NCI-H1436 treated with DMSO at 0.1 percent for 48 hours (cell line): Measurements from ENCODE around the gene SLC5A10.
"Not testable (repeated sequence)": the region's sequence is repeated elsewhere in the genome, so short reads cannot be mapped to it uniquely, and the experiment has no call there.

Experiments used
- DNase-seq: peaks from one replicate; lab custom pipeline; 2025; lab: John Stamatoyannopoulos, UW

SLC5A10 gene

GRCh38 chr17:19042369-19042768, 90.4 kb downstream of the SLC5A10 start:
- DNase-seq: not testable (repeated sequence)

- not testable (repeated sequence) for DNase-seq
These were observed 91.1 kb downstream of the SLC5A10 start for GRCh38 chr17:19043032-19043431.

DNA sequence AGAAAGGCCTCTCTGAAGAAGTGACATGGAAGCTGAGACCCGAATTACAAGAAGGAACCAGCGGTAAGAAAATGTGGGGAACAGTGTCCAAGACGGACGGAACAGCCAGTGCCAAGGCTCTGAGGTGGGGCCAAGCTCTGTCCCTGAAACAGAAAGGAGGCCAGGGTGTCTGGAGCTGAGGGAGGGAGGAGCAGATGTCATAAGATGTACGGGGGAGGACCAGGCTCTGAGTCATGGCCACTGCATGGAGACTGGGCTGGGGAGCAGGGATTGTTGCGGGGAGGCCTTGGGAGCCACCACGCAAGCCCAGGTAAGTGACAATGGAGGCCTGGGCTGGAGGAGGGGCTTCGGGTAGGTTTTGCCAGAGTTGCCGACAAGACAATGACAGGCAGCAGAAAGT, 92.7 kb downstream of the SLC5A10 start:
- DNase-seq: not testable (repeated sequence)

GRCh38 chr17:19046782-19047375, 94.9 kb downstream of the SLC5A10 start, which contains the start of gene GRAP:
Gene GRAP (minus strand): TSS chr17:19046957. CDS start chr17:19046926, 31 bp downstream.
- DNase-seq: not testable (repeated sequence)

GRCh38 chr17:19047510-19047909, 95.5 kb downstream of the SLC5A10 start:
- DNase-seq: not testable (repeated sequence)

DNA sequence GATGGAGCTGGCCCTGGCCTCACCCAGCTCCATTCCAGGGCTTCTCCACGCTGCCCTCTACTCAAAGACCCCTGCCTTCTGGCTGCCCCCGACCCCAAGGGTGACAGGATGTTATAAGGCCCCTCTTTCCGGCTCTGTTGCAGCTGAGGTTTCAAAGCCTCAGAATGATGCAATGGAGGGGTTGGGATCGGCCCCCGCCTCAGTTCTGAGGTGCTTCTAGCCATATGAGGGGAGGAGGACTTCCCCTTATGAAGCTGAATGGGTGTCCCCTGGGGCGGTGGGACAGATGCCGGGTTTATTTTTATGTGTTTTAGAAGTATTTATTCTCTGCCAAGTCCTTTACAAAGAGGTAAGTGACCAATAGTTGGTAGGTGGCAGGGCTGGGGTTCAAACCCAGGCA, 96.9 kb downstream of the SLC5A10 start:
- not testable (repeated sequence) for DNase-seq

DNA sequence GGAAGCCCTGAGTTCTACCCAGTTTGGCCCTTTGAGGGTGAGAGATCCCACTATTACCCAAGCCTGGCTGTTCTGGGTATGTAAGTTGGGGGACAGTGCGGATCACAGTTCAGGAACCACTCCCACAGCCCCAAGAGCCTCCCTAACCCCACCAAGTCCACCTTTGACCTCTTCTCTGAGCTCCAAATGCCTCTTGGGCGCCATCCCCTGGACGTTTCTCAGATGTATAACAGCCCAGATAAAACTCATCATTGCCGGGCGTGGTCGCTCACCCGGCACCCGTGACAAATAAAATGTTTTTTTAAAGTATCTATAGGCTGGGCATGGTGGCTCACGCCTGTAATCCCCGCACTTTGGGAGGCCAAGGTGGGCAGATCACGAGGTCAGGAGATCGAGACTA, 103.5 kb downstream of the SLC5A10 start:
- DNase-seq: not testable (repeated sequence)

GRCh38 chr17:19062009-19062717, 110.2 kb downstream of the SLC5A10 start:
- DNase-seq: not testable (repeated sequence)

GRCh38 chr17:19062718-19063325, 110.9 kb downstream of the SLC5A10 start:
- not testable (repeated sequence) for DNase-seq

DNA sequence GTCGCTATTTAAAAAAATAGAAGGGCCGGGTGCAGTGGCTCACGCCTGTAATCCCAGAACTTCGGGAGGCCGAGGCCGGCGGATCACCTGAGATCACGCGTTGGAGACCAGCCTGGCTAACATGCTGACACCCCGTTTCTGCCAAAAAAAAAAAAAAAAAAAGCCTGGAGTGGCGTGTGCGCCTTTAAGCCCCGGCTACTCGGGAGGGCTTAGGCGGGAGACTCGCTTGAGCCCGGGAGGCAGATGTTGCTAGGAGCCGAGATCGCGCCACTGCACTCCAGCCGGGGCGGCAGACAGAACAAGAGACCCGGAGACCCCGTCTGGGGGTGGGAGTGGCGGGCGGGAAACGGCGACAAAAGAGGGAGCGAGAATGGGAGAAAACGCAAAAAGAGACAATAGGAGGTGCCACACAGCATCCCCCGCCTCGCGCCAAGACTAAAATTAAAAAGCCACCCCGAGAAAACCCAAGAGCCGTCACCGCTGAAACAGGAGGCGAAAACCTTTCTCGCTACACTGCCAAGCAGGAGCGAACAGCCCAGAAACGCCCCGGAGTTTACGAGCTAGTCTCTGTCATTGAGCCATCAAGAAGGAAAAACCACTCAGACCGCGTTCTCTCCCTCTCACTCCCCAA, 111.5 kb downstream of the SLC5A10 start:
- not testable (repeated sequence) for DNase-seq

GRCh38 chr17:19064378-19064777, 112.4 kb downstream of the SLC5A10 start:
- not testable (repeated sequence) for DNase-seq

DNA sequence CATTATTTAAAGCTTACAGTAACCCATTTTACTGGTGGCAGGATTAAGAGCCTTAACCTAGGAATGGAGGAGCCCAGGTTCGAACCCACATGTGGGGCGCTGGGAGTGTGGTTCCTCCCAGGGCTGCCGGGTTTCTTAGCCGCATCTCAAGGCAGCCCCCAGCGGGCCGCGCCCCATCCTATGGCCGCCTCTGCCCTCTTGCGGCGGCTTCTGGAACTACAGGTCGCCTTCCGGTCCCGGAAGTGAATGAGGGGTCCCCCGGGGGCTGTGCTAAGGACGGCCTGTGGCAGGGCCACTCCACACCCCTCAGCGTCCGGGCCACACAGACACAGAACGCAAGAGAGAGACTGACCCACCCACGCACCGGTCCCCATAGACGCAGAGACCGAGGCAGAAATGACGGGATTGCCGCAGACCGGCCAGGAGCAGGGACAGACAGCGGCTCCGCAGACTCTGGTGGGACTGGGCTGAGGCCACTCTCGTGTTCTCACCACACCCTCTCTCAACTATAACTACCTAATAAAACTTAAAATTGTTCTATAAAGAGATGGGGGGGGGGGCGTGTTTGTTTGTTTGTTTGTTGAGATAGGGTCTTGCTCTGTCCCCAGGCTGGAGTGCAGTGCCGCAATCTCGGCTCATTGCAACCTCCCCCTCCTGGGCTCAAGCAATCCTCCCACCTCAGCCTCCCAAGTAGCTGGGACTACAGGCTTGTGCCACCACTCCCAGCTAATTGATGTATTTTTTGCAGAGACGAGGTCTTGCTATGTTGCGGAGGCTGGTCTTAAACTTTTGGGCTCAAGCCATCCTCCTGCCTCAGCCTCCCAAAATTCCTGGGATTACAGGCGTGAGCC, 118.6 kb downstream of the SLC5A10 start:
- not testable (repeated sequence) for DNase-seq
